ENCODE data around the gene CAMK2D. TPM values are rescaled to one million over a fixed set of nuclear protein-coding genes. Genes with fewer than 3 reads are reported as not detected.

Gene CAMK2D
- total RNA-seq, 1 experiment from 2014 or later: 15.4 TPM

GRCh38 chr4:113588895-113589668, 172.5 kb downstream of the CAMK2D start:
- Histone ChIP-seq H3K79me2 (ENCODE audit: low read length) (no peaks in the 10 kb centered on the region), H3K4me2 (ENCODE audit: low read length) (no peak overlapping the region), H3K9ac (ENCODE audit: low read length) (no peak overlapping the region), H3K27ac (ENCODE audit: low read length) (no peak overlapping the region), H4K20me1 (ENCODE audit: low read length) (no peaks in the 10 kb centered on the region), H3K4me3 (ENCODE audit: low read length) (no peak overlapping the region), H3K9me2 (replicated peaks; ENCODE audit: low read length) (no peaks in the 10 kb centered on the region), H3K27me3 (ENCODE audit: low read length) (no peaks in the 10 kb centered on the region), H2AFZ (ENCODE audit: low read length) (no peak overlapping the region), H3K36me3 (ENCODE audit: low read depth, low read length) (no peaks in the 10 kb centered on the region), H3K9me3 (ENCODE audit: low read length) (no peaks in the 10 kb centered on the region), H3F3A (ENCODE audit: low read length, unreplicated experiment) (no peaks in the 10 kb centered on the region), H3K4me1 (ENCODE audit: insufficient read depth, low read length) (no peaks in the 10 kb centered on the region)
- TF ChIP-seq EZH2phosphoT487 (IDR thresholded peaks at IDR 0.05; ENCODE audit: borderline replicate concordance, low read length) (no peak), EZH2 (IDR thresholded peaks at IDR 0.05; ENCODE audit: low read length, unreplicated experiment) (no peak), CTCF (conservative IDR thresholded peaks at IDR 0.05; ENCODE audit: low read depth, low read length) (no peak)
- ChIA-PET CTCF (no interaction called here), POLR2A (ENCODE audit: unreplicated experiment) (no interaction called here)
- ATAC-seq (no peak), DNase-seq (no peak)
- intact Hi-C loops (cut with micrococcal nuclease): no loop called here
- BruUV-seq (replicated peaks): no TSS peak

- Histone ChIP-seq H3K9ac (ENCODE audit: low read length) (no peak overlapping the region), H3K4me3 (ENCODE audit: low read length) (no peak overlapping the region), H3K27ac (ENCODE audit: low read length) (no peak overlapping the region), H3K36me3 (ENCODE audit: low read depth, low read length) (no peaks in the 10 kb centered on the region), H3K4me1 (ENCODE audit: insufficient read depth, low read length) (no peaks in the 10 kb centered on the region), H3K27me3 (ENCODE audit: low read length) (no peaks in the 10 kb centered on the region), H2AFZ (ENCODE audit: low read length) (no peak overlapping the region), H4K20me1 (ENCODE audit: low read length) (no peaks in the 10 kb centered on the region), H3F3A (ENCODE audit: low read length, unreplicated experiment) (no peaks in the 10 kb centered on the region), H3K4me2 (ENCODE audit: low read length) (no peak overlapping the region), H3K9me2 (replicated peaks; ENCODE audit: low read length) (no peaks in the 10 kb centered on the region), H3K9me3 (ENCODE audit: low read length) (no peaks in the 10 kb centered on the region), H3K79me2 (ENCODE audit: low read length) (no peaks in the 10 kb centered on the region)
- BruUV-seq (replicated peaks): no TSS peak
- intact Hi-C loops (cut with micrococcal nuclease): no loop called here
- TF ChIP-seq EZH2phosphoT487 (IDR thresholded peaks at IDR 0.05; ENCODE audit: borderline replicate concordance, low read length) (no peak), EZH2 (IDR thresholded peaks at IDR 0.05; ENCODE audit: low read length, unreplicated experiment) (no peak), CTCF (conservative IDR thresholded peaks at IDR 0.05; ENCODE audit: low read depth, low read length) (no peak)
- POLR2A ChIA-PET (ENCODE audit: unreplicated experiment): no interaction called here
- DNase-seq (no peak), ATAC-seq (no peak)
- CTCF ChIA-PET: no interaction called here
Observed at GRCh38 chr4:113587640-113588275, 173.8 kb downstream of the CAMK2D start.

- Histone ChIP-seq H2AFZ (ENCODE audit: low read length) (no peak overlapping the region), H3K27me3 (ENCODE audit: low read length) (no peaks in the 10 kb centered on the region), H3K36me3 (ENCODE audit: low read depth, low read length) (no peaks in the 10 kb centered on the region), H3K4me2 (ENCODE audit: low read length) (no peak overlapping the region), H3K4me1 (ENCODE audit: insufficient read depth, low read length) (no peaks in the 10 kb centered on the region), H3K4me3 (ENCODE audit: low read length) (no peak overlapping the region), H4K20me1 (ENCODE audit: low read length) (no peaks in the 10 kb centered on the region), H3K9ac (ENCODE audit: low read length) (no peak overlapping the region), H3F3A (ENCODE audit: low read length, unreplicated experiment) (no peaks in the 10 kb centered on the region), H3K79me2 (ENCODE audit: low read length) (no peaks in the 10 kb centered on the region), H3K9me2 (replicated peaks; ENCODE audit: low read length) (no peaks in the 10 kb centered on the region), H3K27ac (ENCODE audit: low read length) (no peak overlapping the region), H3K9me3 (ENCODE audit: low read length) (no peaks in the 10 kb centered on the region)
- no peak for DNase-seq
- no TSS peak for BruUV-seq (replicated peaks)
- POLR2A ChIA-PET (ENCODE audit: unreplicated experiment): no interaction called here
- intact Hi-C loops (cut with micrococcal nuclease): no loop called here
- CTCF ChIA-PET: no interaction called here
- ATAC-seq: no peak
- TF ChIP-seq EZH2phosphoT487 (IDR thresholded peaks at IDR 0.05; ENCODE audit: borderline replicate concordance, low read length) (no peak), CTCF (conservative IDR thresholded peaks at IDR 0.05; ENCODE audit: low read depth, low read length) (no peak), EZH2 (IDR thresholded peaks at IDR 0.05; ENCODE audit: low read length, unreplicated experiment) (no peak)
Observed at GRCh38 chr4:113587156-113587555, 174.4 kb downstream of the CAMK2D start.
